Upper lobe of left lung (tissue), 4 donors: ENCODE data around the gene SLX4IP.
"Not testable (repeated sequence)": the region's sequence is repeated elsewhere in the genome, so short reads cannot be mapped to it uniquely, and the experiment has no call there.

Experiments used
- POLR2AphosphoS5 ChIP-seq, 2 donors: sonication (generic); formaldehyde crosslinking; IDR thresholded peaks; one replicate each; pipeline ENCODE4 v1.5.1; 2017; ENCODE audit warnings: antibody characterized with exemption in 2 of 2
- TF ChIP-seq, protein P1 (sequence below), 6 experiments: fragments of 450-650 bp in 4 of 6; fragments of 200-600 bp in 2 of 6; sonication (generic) in 2 of 6; IDR thresholded peaks; one replicate each; pipeline ENCODE4 v1.5.1; 2016 to 2019; ENCODE audit warnings: antibody characterized with exemption in 6 of 6

DNA sequence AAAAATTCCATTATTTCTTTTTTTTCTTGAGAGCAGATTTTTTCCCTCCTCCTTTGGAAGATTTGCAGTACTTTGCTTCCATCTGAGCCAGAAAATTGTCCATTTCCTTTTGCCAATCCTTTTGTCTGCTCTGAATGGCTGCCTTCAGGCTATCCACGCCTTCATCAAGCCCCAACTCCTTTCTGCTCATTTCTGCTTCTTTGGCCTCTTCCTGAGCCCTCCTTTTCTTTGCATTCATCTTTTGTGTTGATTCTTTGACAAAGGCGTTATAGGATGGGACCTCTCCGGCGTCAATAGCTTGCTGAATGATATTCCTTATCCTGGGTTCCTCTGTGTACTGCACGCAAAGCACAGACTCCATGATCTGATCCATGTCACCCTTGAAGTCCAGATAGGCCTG is 178.3 kb downstream of the SLX4IP start:
- not testable (repeated sequence) for TF ChIP-seq POLR2AphosphoS5 (IDR thresholded peaks at IDR 0.05)
- TF ChIP-seq, protein P1, sequence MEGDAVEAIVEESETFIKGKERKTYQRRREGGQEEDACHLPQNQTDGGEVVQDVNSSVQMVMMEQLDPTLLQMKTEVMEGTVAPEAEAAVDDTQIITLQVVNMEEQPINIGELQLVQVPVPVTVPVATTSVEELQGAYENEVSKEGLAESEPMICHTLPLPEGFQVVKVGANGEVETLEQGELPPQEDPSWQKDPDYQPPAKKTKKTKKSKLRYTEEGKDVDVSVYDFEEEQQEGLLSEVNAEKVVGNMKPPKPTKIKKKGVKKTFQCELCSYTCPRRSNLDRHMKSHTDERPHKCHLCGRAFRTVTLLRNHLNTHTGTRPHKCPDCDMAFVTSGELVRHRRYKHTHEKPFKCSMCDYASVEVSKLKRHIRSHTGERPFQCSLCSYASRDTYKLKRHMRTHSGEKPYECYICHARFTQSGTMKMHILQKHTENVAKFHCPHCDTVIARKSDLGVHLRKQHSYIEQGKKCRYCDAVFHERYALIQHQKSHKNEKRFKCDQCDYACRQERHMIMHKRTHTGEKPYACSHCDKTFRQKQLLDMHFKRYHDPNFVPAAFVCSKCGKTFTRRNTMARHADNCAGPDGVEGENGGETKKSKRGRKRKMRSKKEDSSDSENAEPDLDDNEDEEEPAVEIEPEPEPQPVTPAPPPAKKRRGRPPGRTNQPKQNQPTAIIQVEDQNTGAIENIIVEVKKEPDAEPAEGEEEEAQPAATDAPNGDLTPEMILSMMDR (IDR thresholded peaks at IDR 0.05): not testable (repeated sequence)
